ENCODE results near the gene FASTKD1. TPM values are rescaled to one million over a fixed set of nuclear protein-coding genes. Genes with fewer than 3 reads are reported as not detected.
"Not testable (repeated sequence)": the region's sequence is repeated elsewhere in the genome, so short reads cannot be mapped to it uniquely, and the experiment has no call there.

FASTKD1 gene
- total RNA-seq, 2 experiments from 2014 or later, result 6.3 to 7.2 TPM

DNA sequence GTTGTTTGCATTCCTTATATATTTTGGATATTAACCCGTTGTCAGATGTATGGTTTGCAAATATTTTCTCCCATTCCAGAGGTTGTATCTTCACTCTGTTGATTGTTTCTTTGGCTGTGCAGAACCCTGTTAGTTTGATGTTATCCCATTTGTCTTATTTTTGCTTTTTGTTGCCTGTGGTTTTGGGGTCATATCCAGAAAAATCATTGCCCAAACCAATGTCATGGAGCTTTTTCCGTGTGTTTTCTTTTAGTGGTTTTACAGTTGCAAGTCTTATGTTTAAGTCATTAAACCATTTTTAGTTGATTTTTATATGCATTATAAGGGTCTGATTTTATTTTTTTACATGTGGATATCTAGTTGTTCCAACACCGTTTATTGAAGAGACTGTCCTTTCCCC is 46.3 kb upstream of the FASTKD1 start:
- H3K27ac ChIP-seq (ENCODE audit: low read depth in 1 of 2, low read length in 2 of 2), result no peak overlapping the region
- Mint-ChIP-seq H3K9me3 (no peaks in the 10 kb centered on the region), H3K4me1 (ENCODE audit: low read depth) (peaks cover 41% of the 10 kb centered on the region), H3K4me3 (no peak overlapping the region), H3K27ac (no peak overlapping the region), H3K27me3 (no peaks in the 10 kb centered on the region), H3K36me3 (ENCODE audit: low read depth) (peaks cover 89% of the 10 kb centered on the region)
- intact Hi-C loops (cut with DNase I, micrococcal nuclease), result no loop called here
- H3K4me1 ChIP-seq (ENCODE audit: insufficient read depth, low read length), result no peaks in the 10 kb centered on the region
- POLR2A ChIA-PET, result no interaction called here
- H3K4me3 ChIP-seq (ENCODE audit: low read length), result no peak overlapping the region
- TF ChIP-seq, protein P1, sequence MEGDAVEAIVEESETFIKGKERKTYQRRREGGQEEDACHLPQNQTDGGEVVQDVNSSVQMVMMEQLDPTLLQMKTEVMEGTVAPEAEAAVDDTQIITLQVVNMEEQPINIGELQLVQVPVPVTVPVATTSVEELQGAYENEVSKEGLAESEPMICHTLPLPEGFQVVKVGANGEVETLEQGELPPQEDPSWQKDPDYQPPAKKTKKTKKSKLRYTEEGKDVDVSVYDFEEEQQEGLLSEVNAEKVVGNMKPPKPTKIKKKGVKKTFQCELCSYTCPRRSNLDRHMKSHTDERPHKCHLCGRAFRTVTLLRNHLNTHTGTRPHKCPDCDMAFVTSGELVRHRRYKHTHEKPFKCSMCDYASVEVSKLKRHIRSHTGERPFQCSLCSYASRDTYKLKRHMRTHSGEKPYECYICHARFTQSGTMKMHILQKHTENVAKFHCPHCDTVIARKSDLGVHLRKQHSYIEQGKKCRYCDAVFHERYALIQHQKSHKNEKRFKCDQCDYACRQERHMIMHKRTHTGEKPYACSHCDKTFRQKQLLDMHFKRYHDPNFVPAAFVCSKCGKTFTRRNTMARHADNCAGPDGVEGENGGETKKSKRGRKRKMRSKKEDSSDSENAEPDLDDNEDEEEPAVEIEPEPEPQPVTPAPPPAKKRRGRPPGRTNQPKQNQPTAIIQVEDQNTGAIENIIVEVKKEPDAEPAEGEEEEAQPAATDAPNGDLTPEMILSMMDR (IDR thresholded peaks at IDR 0.05), result no peak
- H3K9me3 ChIP-seq (ENCODE audit: control insufficient read depth in 1 of 2, insufficient read depth in 1 of 2, low read length in 2 of 2), result no peaks in the 10 kb centered on the region
- ATAC-seq (ENCODE audit: poor library complexity) (no peak), DNase-seq (no peak)
- H3K27me3 ChIP-seq (ENCODE audit: control insufficient read depth in 1 of 2, insufficient read depth in 2 of 2, low read length in 2 of 2), result no peaks in the 10 kb centered on the region
- CTCF ChIA-PET, result no interaction called here
- H3K36me3 ChIP-seq (ENCODE audit: insufficient read depth, low read length), result peaks cover 49% of the 10 kb centered on the region

DNA sequence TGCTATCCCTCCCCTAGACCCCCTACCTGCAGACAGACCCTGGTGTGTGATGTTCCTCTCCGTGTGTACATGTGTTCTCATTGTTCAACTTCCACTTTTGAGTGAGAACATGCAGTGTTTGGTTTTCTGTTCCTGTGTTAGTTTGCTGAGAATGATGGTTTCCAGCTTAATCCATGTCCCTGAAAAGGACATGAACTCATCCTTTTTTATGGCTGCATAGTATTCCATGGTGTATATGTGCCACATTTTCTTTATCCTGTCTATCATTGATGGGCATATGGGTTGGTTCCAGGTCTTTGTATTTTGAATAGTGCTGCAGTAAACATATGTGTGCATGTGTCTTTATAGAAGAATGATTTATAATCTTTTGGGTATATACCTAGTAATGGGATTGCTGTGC is 42.3 kb upstream of the FASTKD1 start:
- H3K9me3 Mint-ChIP-seq; ATAC-seq (ENCODE audit: poor library complexity); H3K27me3 Mint-ChIP-seq; H3K4me1 ChIP-seq (ENCODE audit: insufficient read depth, low read length); H3K4me3 ChIP-seq (ENCODE audit: low read length); intact Hi-C loops (cut with DNase I, micrococcal nuclease); POLR2A ChIA-PET; H3K27ac ChIP-seq (ENCODE audit: low read depth in 1 of 2, low read length in 2 of 2); DNase-seq; H3K4me3 Mint-ChIP-seq; H3K9me3 ChIP-seq (ENCODE audit: control insufficient read depth in 1 of 2, insufficient read depth in 1 of 2, low read length in 2 of 2); H3K27ac Mint-ChIP-seq; H3K27me3 ChIP-seq (ENCODE audit: control insufficient read depth in 1 of 2, insufficient read depth in 2 of 2, low read length in 2 of 2); CTCF ChIA-PET: not testable (repeated sequence)
- peaks cover 60% of the 10 kb centered on the region for H3K36me3 ChIP-seq (ENCODE audit: insufficient read depth, low read length)
- peaks cover 98% of the 10 kb centered on the region for H3K36me3 Mint-ChIP-seq (ENCODE audit: low read depth)
- peaks cover 41% of the 10 kb centered on the region for H3K4me1 Mint-ChIP-seq (ENCODE audit: low read depth)

DNA sequence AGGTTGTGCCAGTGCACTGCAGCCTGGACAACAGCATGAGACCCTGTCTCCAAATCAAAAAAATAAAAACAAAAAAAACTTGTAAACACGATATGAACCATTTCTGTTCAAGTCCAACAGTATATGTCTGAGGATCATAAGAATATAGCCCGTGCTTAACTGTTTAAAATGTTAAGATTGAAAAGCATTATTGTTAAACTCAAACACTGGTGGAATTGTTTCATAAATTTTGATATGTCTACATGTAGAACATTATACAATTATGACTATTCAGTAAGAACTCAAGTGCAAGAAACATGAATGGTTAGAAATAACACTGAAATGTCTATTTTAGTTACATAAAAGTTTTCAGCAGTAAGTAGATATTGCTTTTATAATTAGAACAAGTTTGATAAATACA is 40.2 kb upstream of the FASTKD1 start:
- H3K36me3 Mint-ChIP-seq (ENCODE audit: low read depth), result peaks cover 98% of the 10 kb centered on the region
- H3K9me3 Mint-ChIP-seq, result no peaks in the 10 kb centered on the region
- Histone ChIP-seq H3K27ac (ENCODE audit: low read depth in 1 of 2, low read length in 2 of 2) (no peak overlapping the region), H3K27me3 (ENCODE audit: control insufficient read depth in 1 of 2, insufficient read depth in 2 of 2, low read length in 2 of 2) (no peaks in the 10 kb centered on the region), H3K36me3 (ENCODE audit: insufficient read depth, low read length) (peaks cover 66% of the 10 kb centered on the region), H3K9me3 (ENCODE audit: control insufficient read depth in 1 of 2, insufficient read depth in 1 of 2, low read length in 2 of 2) (peaks cover 0 to 3% of the 10 kb centered on the region in 2 experiments), H3K4me1 (ENCODE audit: insufficient read depth, low read length) (no peaks in the 10 kb centered on the region), H3K4me3 (ENCODE audit: low read length) (no peak overlapping the region)
- peaks cover 29% of the 10 kb centered on the region for H3K4me1 Mint-ChIP-seq (ENCODE audit: low read depth)
- TF ChIP-seq, protein P1 (IDR thresholded peaks at IDR 0.05), result no peak
- H3K4me3 Mint-ChIP-seq, result no peak overlapping the region
- intact Hi-C loops (cut with DNase I, micrococcal nuclease), result no loop called here
- ATAC-seq (ENCODE audit: poor library complexity), result no peak
- POLR2A ChIA-PET, result interaction anchor here (1.1 kb wide), 1 partner anchor 29 kb away, joined by 5 read pairs; no protein-coding TSS in a partner anchor
- no peak for DNase-seq
- H3K27me3 Mint-ChIP-seq, result no peaks in the 10 kb centered on the region
- CTCF ChIA-PET, result no interaction called here
- no peak overlapping the region for H3K27ac Mint-ChIP-seq

DNA sequence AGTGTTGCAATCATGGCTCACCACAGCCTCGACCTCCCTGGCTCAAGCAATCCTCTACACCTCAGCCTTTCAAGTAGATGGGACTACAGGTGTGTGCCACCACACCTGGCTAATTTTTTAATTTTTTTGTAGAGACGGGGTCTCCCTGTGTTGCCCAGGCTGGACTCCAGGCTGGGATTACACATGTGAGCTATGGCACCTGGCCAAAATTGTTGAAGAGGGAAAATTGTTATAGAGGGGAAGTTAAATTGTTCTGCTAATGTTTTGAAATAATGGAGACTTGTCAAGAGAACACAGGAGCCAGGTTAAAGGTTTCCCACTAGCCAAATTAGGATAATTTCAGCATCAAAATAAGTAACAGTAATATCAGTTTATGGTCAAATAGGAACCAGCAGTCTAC is 35.6 kb upstream of the FASTKD1 start:
- CTCF ChIA-PET, result no interaction called here

More for the DNA sequence above, 35.6 kb upstream of the FASTKD1 start:
- no peaks in the 10 kb centered on the region for H3K9me3 Mint-ChIP-seq
- TF ChIP-seq, protein P1 (IDR thresholded peaks at IDR 0.05), result no peak
- POLR2A ChIA-PET, result no interaction called here
- Histone ChIP-seq H3K27ac (ENCODE audit: low read depth in 1 of 2, low read length in 2 of 2) (no peak overlapping the region), H3K36me3 (ENCODE audit: insufficient read depth, low read length) (peaks cover 85% of the 10 kb centered on the region), H3K27me3 (ENCODE audit: control insufficient read depth in 1 of 2, insufficient read depth in 2 of 2, low read length in 2 of 2) (no peaks in the 10 kb centered on the region), H3K9me3 (ENCODE audit: control insufficient read depth in 1 of 2, insufficient read depth in 1 of 2, low read length in 2 of 2) (peaks cover 0 to 3% of the 10 kb centered on the region in 2 experiments), H3K4me1 (ENCODE audit: insufficient read depth, low read length) (no peaks in the 10 kb centered on the region), H3K4me3 (ENCODE audit: low read length) (no peak overlapping the region)
- H3K4me1 Mint-ChIP-seq (ENCODE audit: low read depth), result no peaks in the 10 kb centered on the region
- H3K36me3 Mint-ChIP-seq (ENCODE audit: low read depth), result peaks cover 93% of the 10 kb centered on the region
- no peak for DNase-seq
- no peaks in the 10 kb centered on the region for H3K27me3 Mint-ChIP-seq
- no peak for ATAC-seq (ENCODE audit: poor library complexity)
- intact Hi-C loops (cut with DNase I, micrococcal nuclease), result no loop called here
- H3K4me3 Mint-ChIP-seq, result no peak overlapping the region
- no peak overlapping the region for H3K27ac Mint-ChIP-seq

Data from CD4-positive, alpha-beta T cell (primary cell).